Measurements from ENCODE around the gene KIAA2012. TPM values are rescaled to one million over a fixed set of nuclear protein-coding genes. Genes with fewer than 3 reads are reported as not detected.

The KIAA2012 gene
- total and polyA plus RNA-seq, 2 donors (not counting 1 experiment from before 2014, with no cell fraction given), result not detected

DNA sequence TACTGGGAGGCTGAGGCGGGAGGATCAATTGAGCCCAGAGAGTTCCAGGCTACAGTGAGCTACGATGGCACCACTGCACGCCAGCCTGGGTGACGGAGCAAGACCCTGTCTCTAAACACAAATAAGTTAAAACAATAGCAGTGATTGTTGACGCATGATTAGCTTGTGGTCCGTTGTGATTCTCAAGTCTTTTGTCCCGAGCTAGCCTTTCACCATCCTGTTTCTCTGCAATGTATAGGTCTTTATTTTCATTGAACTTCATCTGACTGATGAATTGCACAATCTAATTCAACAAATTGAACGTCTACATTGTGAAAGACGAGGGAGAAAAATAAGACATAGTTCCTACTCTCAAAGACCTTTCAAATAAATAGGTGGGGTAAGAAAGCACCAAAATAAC, 48.2 kb upstream of the KIAA2012 start:
- no peak overlapping the region for H3K9ac ChIP-seq (ENCODE audit: low read length)
- intact Hi-C loops (cut with micrococcal nuclease), result no loop called here
- H3K27me3 ChIP-seq (replicated peaks in 1 of 4; ENCODE audit: control extremely low read depth in 1 of 4, control insufficient read depth in 3 of 4, insufficient read depth in 4 of 4, low read length in 3 of 4), result no peaks in the 10 kb centered on the region
- H4K20me1 ChIP-seq (ENCODE audit: control insufficient read depth, insufficient read depth, low read length, poor library complexity, severe bottlenecking), result no peaks in the 10 kb centered on the region
- WGBS (ENCODE audit: insufficient coverage), result 100% methylated on average over 1 of the region's 9 CpGs
- H3K4me3 ChIP-seq (ENCODE audit: control extremely low read depth in 1 of 5, extremely low read depth in 1 of 5, insufficient read depth in 1 of 5, low read depth in 2 of 5, low read length in 4 of 5), result no peak overlapping the region
- ChIA-PET CTCF (no interaction called here), POLR2A (no interaction called here)
- H3K4me2 ChIP-seq (replicated peaks; ENCODE audit: low read depth, low read length, poor library complexity, severe bottlenecking), result no peak overlapping the region
- H3K36me3 ChIP-seq (replicated peaks in 1 of 2; ENCODE audit: control extremely low read depth in 1 of 2, control insufficient read depth in 1 of 2, extremely low read depth in 1 of 2, insufficient read depth in 2 of 2, low read length in 1 of 2), result no peaks in the 10 kb centered on the region
- DNase-seq, result no peak
- H3K27me3 Mint-ChIP-seq, result peaks cover 44% of the 10 kb centered on the region
- ATAC-seq (ENCODE audit: low read depth), result no peak
- TF ChIP-seq, protein P1, sequence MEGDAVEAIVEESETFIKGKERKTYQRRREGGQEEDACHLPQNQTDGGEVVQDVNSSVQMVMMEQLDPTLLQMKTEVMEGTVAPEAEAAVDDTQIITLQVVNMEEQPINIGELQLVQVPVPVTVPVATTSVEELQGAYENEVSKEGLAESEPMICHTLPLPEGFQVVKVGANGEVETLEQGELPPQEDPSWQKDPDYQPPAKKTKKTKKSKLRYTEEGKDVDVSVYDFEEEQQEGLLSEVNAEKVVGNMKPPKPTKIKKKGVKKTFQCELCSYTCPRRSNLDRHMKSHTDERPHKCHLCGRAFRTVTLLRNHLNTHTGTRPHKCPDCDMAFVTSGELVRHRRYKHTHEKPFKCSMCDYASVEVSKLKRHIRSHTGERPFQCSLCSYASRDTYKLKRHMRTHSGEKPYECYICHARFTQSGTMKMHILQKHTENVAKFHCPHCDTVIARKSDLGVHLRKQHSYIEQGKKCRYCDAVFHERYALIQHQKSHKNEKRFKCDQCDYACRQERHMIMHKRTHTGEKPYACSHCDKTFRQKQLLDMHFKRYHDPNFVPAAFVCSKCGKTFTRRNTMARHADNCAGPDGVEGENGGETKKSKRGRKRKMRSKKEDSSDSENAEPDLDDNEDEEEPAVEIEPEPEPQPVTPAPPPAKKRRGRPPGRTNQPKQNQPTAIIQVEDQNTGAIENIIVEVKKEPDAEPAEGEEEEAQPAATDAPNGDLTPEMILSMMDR (IDR thresholded peaks at IDR 0.05), result no peak
- no peak for TF ChIP-seq EZH2 (IDR thresholded peaks at IDR 0.05; ENCODE audit: borderline replicate concordance, insufficient read depth, low read depth, low read length, poor library complexity, severe bottlenecking)
- no peak overlapping the region for H3K4me3 Mint-ChIP-seq
- no peaks in the 10 kb centered on the region for H3K4me1 ChIP-seq (ENCODE audit: control insufficient read depth in 2 of 2, insufficient read depth in 2 of 2, low read length in 2 of 2)
- no peaks in the 10 kb centered on the region for H3K79me2 ChIP-seq (ENCODE audit: control insufficient read depth, insufficient read depth, low read length)
- H2AFZ ChIP-seq (ENCODE audit: insufficient read depth, low read depth, low read length, poor library complexity, severe bottlenecking), result no peak overlapping the region
- H3K9me3 Mint-ChIP-seq (ENCODE audit: insufficient read depth), result no peaks in the 10 kb centered on the region
- no peak overlapping the region for H3K27ac Mint-ChIP-seq
- no peak overlapping the region for H3K27ac ChIP-seq (ENCODE audit: low read length in 2 of 2)
- peaks cover 0 to 3% (median 0%) of the 10 kb centered on the region in 3 donors for H3K9me3 ChIP-seq (ENCODE audit: control extremely low read depth in 1 of 3, control insufficient read depth in 2 of 3, insufficient read depth in 1 of 3, low read length in 2 of 3)
- no peaks in the 10 kb centered on the region for H3K4me1 Mint-ChIP-seq

DNA sequence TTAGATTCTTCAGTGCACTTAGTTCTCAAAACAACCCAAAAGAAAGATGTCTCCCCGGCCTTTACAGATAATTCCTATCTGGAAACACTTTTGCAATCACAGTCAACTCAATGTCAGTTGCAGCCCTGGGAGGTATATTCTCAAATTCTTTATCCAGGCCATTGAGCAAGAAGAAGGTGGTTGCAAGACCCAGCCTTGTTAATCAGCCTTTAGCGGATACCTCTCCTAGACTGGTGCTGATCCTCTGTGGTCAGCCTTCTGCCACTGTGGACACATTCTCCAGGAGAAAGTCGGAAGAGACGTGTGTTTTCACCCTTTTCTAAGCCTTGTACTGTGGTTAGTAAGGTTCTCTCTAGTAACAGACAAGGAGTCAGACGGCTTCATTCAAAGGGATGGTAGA, 47.2 kb upstream of the KIAA2012 start:
- Histone ChIP-seq H3K36me3 (replicated peaks in 1 of 2; ENCODE audit: control extremely low read depth in 1 of 2, control insufficient read depth in 1 of 2, extremely low read depth in 1 of 2, insufficient read depth in 2 of 2, low read length in 1 of 2) (no peaks in the 10 kb centered on the region), H3K9ac (ENCODE audit: low read length) (no peak overlapping the region), H3K4me1 (ENCODE audit: control insufficient read depth in 2 of 2, insufficient read depth in 2 of 2, low read length in 2 of 2) (no peaks in the 10 kb centered on the region), H2AFZ (ENCODE audit: insufficient read depth, low read depth, low read length, poor library complexity, severe bottlenecking) (no peak overlapping the region), H3K4me2 (replicated peaks; ENCODE audit: low read depth, low read length, poor library complexity, severe bottlenecking) (no peak overlapping the region), H3K4me3 (ENCODE audit: control extremely low read depth in 1 of 5, extremely low read depth in 1 of 5, insufficient read depth in 1 of 5, low read depth in 2 of 5, low read length in 4 of 5) (no peak overlapping the region), H4K20me1 (ENCODE audit: control insufficient read depth, insufficient read depth, low read length, poor library complexity, severe bottlenecking) (no peaks in the 10 kb centered on the region), H3K27ac (ENCODE audit: low read length in 2 of 2) (no peak overlapping the region), H3K27me3 (replicated peaks in 1 of 4; ENCODE audit: control extremely low read depth in 1 of 4, control insufficient read depth in 3 of 4, insufficient read depth in 4 of 4, low read length in 3 of 4) (no peaks in the 10 kb centered on the region), H3K9me3 (ENCODE audit: control extremely low read depth in 1 of 3, control insufficient read depth in 2 of 3, insufficient read depth in 1 of 3, low read length in 2 of 3) (peaks cover 0 to 3% (median 0%) of the 10 kb centered on the region in 3 donors), H3K79me2 (ENCODE audit: control insufficient read depth, insufficient read depth, low read length) (no peaks in the 10 kb centered on the region)
- H3K27me3 Mint-ChIP-seq, result peaks cover 44% of the 10 kb centered on the region
- no peak for DNase-seq
- WGBS (ENCODE audit: insufficient coverage), result 88% methylated on average over 3 of the region's 5 CpGs
- intact Hi-C loops (cut with micrococcal nuclease), result no loop called here
- H3K9me3 Mint-ChIP-seq (ENCODE audit: insufficient read depth), result no peaks in the 10 kb centered on the region
- TF ChIP-seq, protein P1 (IDR thresholded peaks at IDR 0.05), result no peak
- TF ChIP-seq EZH2 (IDR thresholded peaks at IDR 0.05; ENCODE audit: borderline replicate concordance, insufficient read depth, low read depth, low read length, poor library complexity, severe bottlenecking), result no peak
- no peak overlapping the region for H3K27ac Mint-ChIP-seq
- H3K4me3 Mint-ChIP-seq, result no peak overlapping the region
- POLR2A ChIA-PET, result no interaction called here
- CTCF ChIA-PET, result no interaction called here
- H3K4me1 Mint-ChIP-seq, result no peaks in the 10 kb centered on the region
- ATAC-seq (ENCODE audit: low read depth), result no peak

Data from B cell (primary cell).